ENCODE data around the gene GAL3ST3.
A peak's percentile ranks its signal among the peaks of the same experiment; 100 is the strongest.

Gene GAL3ST3

GRCh38 chr11:66001942-66002647 lies 46.9 kb downstream of the GAL3ST3 start, which contains the start of the genes BANF1 and EIF1AD:
BANF1 (plus strand) TSS chr11:66002503; CDS start chr11:66003251, 748 bp downstream.
EIF1AD (minus strand) TSS chr11:66002157; CDS start chr11:66000389, 1,768 bp downstream.
- Histone ChIP-seq H3K4me3 (ENCODE audit: low read length) (peak within 1 kb of the TSS; percentile 99), H3K4me2 (ENCODE audit: low read depth, low read length) (peak within 1 kb of the TSS; percentile 80), H4K20me1 (ENCODE audit: insufficient read depth, low read length) (no peaks in the 10 kb centered on the region), H3K27ac (ENCODE audit: low read length) (peak within 1 kb of the TSS; percentile 93), H3K27me3 (replicated peaks; ENCODE audit: insufficient read depth, low read length) (no peaks in the 10 kb centered on the region), H2AFZ (ENCODE audit: low read length) (peak within 1 kb of the TSS; percentile 88), H3K9me2 (replicated peaks; ENCODE audit: insufficient read depth, low read length) (no peaks in the 10 kb centered on the region), H3K9ac (ENCODE audit: low read length) (peak within 1 kb of the TSS; percentile 90), H3F3A (ENCODE audit: insufficient read depth, low read length) (peaks cover 30% of the 10 kb centered on the region), H3K9me3 (replicated peaks; ENCODE audit: insufficient read depth, low read length) (no peaks in the 10 kb centered on the region), H3K79me2 (ENCODE audit: low read length) (peaks cover 62% of the 10 kb centered on the region), H3K36me3 (replicated peaks; ENCODE audit: insufficient read depth, low read length) (peaks cover 6% of the 10 kb centered on the region), H3K4me1 (ENCODE audit: low read length) (peaks cover 37% of the 10 kb centered on the region)
- DNase-seq = peak; percentile 94
- TF ChIP-seq EZH2 (optimal IDR thresholded peaks at IDR 0.05; ENCODE audit: low read depth, low read length) (no peak), CTCF (IDR thresholded peaks at IDR 0.05; ENCODE audit: low read length) (no peak), EZH2phosphoT487 (IDR thresholded peaks at IDR 0.05; ENCODE audit: low read length) (no peak)

GRCh38 chr11:65997286-65997685 lies 51.7 kb downstream of the GAL3ST3 start:
- H3K27ac ChIP-seq (ENCODE audit: low read length) = no peak overlapping the region
- H3K27me3 ChIP-seq (replicated peaks; ENCODE audit: insufficient read depth, low read length) = no peaks in the 10 kb centered on the region
- DNase-seq = no peak
- no peaks in the 10 kb centered on the region for H3K9me3 ChIP-seq (replicated peaks; ENCODE audit: insufficient read depth, low read length)
- no peaks in the 10 kb centered on the region for H3K4me1 ChIP-seq (ENCODE audit: low read length)
- TF ChIP-seq EZH2phosphoT487 (IDR thresholded peaks at IDR 0.05; ENCODE audit: low read length) (no peak), CTCF (IDR thresholded peaks at IDR 0.05; ENCODE audit: low read length) (no peak), EZH2 (optimal IDR thresholded peaks at IDR 0.05; ENCODE audit: low read depth, low read length) (no peak)
- no peaks in the 10 kb centered on the region for H4K20me1 ChIP-seq (ENCODE audit: insufficient read depth, low read length)
- no peak overlapping the region for H3K9ac ChIP-seq (ENCODE audit: low read length)
- peaks cover 40% of the 10 kb centered on the region for H3K79me2 ChIP-seq (ENCODE audit: low read length)
- H3K4me2 ChIP-seq (ENCODE audit: low read depth, low read length) = no peak overlapping the region
- no peaks in the 10 kb centered on the region for H3K9me2 ChIP-seq (replicated peaks; ENCODE audit: insufficient read depth, low read length)
- peaks cover 9% of the 10 kb centered on the region; the same call in 1 of the 2 replicates for H3F3A ChIP-seq (ENCODE audit: insufficient read depth, low read length)
- no peak overlapping the region for H2AFZ ChIP-seq (ENCODE audit: low read length)
- no peak overlapping the region for H3K4me3 ChIP-seq (ENCODE audit: low read length)
- peaks cover 6% of the 10 kb centered on the region for H3K36me3 ChIP-seq (replicated peaks; ENCODE audit: insufficient read depth, low read length)

GRCh38 chr11:65992056-65992455 lies 56.9 kb downstream of the GAL3ST3 start:
- Histone ChIP-seq H3K4me3 (ENCODE audit: low read length) (no peak overlapping the region), H3K9me2 (replicated peaks; ENCODE audit: insufficient read depth, low read length) (no peaks in the 10 kb centered on the region), H3F3A (ENCODE audit: insufficient read depth, low read length) (peaks cover 7% of the 10 kb centered on the region), H3K36me3 (replicated peaks; ENCODE audit: insufficient read depth, low read length) (no peaks in the 10 kb centered on the region), H3K9ac (ENCODE audit: low read length) (no peak overlapping the region), H3K4me1 (ENCODE audit: low read length) (peaks cover 3% of the 10 kb centered on the region), H2AFZ (ENCODE audit: low read length) (no peak overlapping the region), H3K79me2 (ENCODE audit: low read length) (no peaks in the 10 kb centered on the region), H3K9me3 (replicated peaks; ENCODE audit: insufficient read depth, low read length) (no peaks in the 10 kb centered on the region), H3K27me3 (replicated peaks; ENCODE audit: insufficient read depth, low read length) (no peaks in the 10 kb centered on the region), H3K4me2 (ENCODE audit: low read depth, low read length) (no peak overlapping the region), H3K27ac (ENCODE audit: low read length) (no peak overlapping the region), H4K20me1 (ENCODE audit: insufficient read depth, low read length) (no peaks in the 10 kb centered on the region)
- DNase-seq = no peak
- no peak for TF ChIP-seq EZH2phosphoT487 (IDR thresholded peaks at IDR 0.05; ENCODE audit: low read length)
- TF ChIP-seq CTCF (IDR thresholded peaks at IDR 0.05; ENCODE audit: low read length) = no peak
- no peak for TF ChIP-seq EZH2 (optimal IDR thresholded peaks at IDR 0.05; ENCODE audit: low read depth, low read length)

Measured in MM.1S (cell line).